GM12873 (cell line): Measurements from ENCODE around the gene COL15A1.

Experiments used
- TF ChIP-seq, protein P1 (sequence below): IDR thresholded peaks from 2 replicates; pipeline ENCODE4 v1.5.1; 2012; ENCODE audit warnings: low read depth, mild to moderate bottlenecking, moderate library complexity, low read length, control low read depth; ENCODE audit not compliant: insufficient read depth; ENCODE audit errors: missing control alignments

Gene COL15A1

DNA sequence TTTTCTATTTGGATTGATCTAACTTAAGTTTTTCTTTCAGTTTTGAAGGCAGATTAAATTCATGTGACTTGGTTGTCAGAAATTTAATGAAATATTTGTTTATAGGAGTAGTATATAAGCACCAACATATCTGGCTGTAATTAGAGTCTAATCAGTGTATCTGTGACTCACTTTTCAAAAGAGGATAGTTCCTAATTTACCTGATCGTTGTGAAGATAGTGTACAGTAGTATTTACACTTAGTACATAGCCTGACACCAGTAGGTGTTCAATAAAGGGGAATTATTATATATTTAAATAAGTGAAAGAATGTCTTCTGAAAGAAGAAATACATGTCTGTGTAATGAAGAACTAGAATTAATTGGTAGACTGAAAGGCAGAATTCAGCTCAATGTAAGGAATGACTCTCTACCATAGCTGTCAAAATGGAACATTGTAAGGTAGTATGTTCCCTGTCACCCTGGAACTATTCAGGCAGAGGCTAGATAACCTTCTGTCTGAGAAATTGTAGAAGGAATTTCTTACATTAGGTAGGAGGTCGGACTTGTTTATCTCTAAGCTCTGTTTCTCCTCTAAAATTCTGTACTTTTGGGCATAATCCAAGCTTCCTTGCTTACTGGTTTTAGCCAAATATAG, 169.8 kb downstream of the COL15A1 start:
- TF ChIP-seq, protein P1, sequence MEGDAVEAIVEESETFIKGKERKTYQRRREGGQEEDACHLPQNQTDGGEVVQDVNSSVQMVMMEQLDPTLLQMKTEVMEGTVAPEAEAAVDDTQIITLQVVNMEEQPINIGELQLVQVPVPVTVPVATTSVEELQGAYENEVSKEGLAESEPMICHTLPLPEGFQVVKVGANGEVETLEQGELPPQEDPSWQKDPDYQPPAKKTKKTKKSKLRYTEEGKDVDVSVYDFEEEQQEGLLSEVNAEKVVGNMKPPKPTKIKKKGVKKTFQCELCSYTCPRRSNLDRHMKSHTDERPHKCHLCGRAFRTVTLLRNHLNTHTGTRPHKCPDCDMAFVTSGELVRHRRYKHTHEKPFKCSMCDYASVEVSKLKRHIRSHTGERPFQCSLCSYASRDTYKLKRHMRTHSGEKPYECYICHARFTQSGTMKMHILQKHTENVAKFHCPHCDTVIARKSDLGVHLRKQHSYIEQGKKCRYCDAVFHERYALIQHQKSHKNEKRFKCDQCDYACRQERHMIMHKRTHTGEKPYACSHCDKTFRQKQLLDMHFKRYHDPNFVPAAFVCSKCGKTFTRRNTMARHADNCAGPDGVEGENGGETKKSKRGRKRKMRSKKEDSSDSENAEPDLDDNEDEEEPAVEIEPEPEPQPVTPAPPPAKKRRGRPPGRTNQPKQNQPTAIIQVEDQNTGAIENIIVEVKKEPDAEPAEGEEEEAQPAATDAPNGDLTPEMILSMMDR = no peak

DNA sequence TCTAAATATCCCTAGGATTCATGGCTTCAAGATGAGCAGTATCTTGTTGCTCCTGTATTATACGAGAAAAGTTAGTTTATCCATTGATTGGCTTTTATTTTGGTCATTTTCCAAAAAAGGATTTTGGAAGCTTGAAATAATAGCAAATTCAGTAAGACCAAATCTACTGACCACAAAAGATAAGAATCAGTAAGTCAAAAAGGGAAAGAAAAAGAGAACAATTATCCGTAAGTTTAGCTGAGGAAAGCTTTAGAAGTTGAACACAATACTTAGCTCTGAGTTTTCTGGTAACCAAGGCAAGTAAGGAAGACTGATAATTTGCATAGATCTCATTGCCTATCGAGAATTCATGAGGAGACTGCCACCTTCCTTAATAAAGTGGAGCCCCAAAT, 170.3 kb downstream of the COL15A1 start:
- TF ChIP-seq, protein P1 = no peak

DNA sequence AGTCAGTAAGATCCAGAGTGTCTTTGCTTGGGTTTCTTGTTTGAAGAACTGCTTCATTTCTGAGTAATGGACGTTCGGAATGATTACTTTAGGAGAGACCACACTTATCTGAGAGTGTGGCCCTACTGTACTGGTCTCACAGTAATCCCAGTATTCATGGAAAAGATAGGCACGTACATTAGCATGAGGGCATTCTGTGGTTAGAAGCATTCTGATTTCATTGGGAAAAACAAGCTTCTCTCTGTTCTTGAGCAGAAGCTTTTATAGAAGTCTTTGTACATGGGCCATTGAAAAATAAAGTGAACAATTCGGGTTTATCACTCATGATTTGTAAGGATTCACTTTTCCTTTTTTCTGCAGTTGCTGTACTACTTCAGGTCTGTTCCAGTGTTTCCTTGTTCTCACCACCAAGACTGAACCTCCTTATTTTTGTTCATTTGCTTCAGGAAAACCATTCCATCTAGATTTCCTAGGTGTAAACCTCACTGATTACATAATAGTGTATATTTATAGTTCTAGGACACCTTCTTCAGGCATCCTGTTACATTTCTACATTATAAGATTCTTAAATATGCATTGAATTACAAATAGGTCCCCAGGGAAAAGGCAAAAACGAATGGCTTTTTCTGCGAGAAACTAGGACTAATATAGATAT, 171.3 kb downstream of the COL15A1 start:
- TF ChIP-seq, protein P1 = no peak

DNA sequence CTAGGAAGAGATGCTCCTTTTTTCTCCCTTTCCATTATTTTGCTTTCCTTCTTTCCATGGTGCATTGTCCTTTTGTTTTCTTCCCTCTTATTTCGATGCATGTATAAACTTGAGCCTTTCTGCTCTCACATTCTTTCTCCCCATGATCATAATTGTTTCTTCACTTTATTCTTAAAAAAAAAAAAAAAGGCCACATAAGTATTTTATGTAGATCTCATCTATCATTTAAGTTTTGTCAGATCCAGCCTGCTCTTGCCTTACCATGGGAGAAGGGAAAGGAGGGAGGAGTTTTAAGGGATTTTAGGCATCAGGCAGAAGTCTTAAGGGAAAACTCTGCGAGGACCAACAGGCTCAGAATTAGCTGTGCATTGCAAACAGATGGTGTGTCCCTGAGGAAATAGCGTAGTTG, 172.3 kb downstream of the COL15A1 start:
- TF ChIP-seq, protein P1 = no peak

DNA sequence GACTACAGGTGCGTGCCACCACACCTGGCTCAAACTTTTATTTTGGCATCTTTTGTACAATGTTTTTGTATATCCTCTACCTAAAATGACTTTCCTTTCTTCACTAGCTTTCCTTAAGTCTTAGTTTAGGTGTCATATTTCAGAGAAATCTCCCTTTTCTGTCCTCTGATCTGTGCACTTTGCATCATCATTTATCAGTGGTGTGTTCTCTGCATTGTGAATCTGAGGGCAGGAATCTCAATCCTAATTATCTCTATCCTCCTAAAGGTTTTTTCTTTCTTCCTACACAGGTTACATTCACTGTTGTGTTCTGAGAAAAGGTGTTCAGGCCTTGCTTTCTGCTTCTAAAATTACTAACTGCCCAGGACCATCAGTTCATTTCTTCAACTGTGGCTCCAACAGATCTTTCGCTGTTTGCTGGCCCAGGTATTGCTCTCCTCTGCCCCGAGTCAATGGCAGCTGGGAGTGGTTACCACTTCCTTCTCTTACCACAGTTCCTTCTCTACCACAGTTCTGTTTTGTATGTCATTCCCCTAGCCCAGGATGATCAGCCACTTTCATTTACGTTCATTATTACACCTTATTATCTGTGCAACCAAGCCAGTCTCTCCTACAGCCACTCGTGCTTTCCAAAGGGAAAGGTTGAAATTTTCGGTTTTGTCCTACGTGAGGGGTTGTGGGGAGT, 175.2 kb downstream of the COL15A1 start:
- TF ChIP-seq, protein P1 = no peak

DNA sequence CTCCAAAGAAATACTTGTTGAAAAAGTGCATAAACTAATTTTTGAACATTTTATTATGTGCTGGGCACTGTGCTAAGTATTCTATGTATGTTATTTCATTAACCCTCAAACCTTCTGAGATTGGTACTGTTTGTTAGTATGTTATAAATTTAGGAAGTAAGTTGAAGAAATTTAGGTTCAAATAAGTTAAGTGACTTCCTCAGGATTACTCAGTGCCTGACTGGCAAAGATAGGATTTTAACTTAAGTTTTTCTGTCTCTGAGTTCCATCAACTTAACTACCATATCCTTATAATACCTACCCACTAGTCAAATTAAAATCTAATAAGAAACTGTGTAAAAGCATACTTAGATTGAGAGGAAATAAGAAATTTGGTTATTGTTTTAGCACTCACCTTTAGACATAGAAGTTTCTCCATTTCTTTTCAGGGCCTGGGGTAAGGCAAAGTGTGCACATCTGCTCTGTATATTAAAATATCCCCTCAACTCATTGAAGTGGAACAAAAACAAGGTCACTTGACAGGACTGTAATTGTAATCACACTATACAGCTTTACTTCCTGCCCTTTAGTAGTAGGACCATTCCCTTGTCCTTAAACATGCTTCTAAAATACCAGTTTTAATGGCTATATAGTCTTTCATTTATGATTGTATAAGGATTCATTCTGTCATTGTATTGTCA, 176.4 kb downstream of the COL15A1 start:
- TF ChIP-seq, protein P1 = no peak
